ENCODE results near the gene ANKS1B. TPM values are rescaled to one million over a fixed set of nuclear protein-coding genes. Genes with fewer than 3 reads are reported as not detected.

The ANKS1B gene
- total and polyA plus RNA-seq, 11 donors = 0.62 to 5.8 (median 1.8) TPM

GRCh38 chr12:99879439-99879838, 105.3 kb downstream of the ANKS1B start:
- Histone ChIP-seq H3K27me3 (no peaks in the 10 kb centered on the region), H3K4me3 (no peak overlapping the region), H3K9me3 (no peaks in the 10 kb centered on the region), H3K4me1 (no peaks in the 10 kb centered on the region), H3K27ac (no peak overlapping the region), H3K36me3 (no peaks in the 10 kb centered on the region)
- intact Hi-C loops (cut with DNase I) = no loop called here
- TF ChIP-seq CTCF (IDR thresholded peaks at IDR 0.05) = no peak
- no peak for TF ChIP-seq POLR2A (IDR thresholded peaks at IDR 0.05)
- ATAC-seq (no peak), DNase-seq (no peak)

- Histone ChIP-seq H3K27me3 (no peaks in the 10 kb centered on the region), H3K4me1 (no peaks in the 10 kb centered on the region), H3K9me3 (peaks cover 0 to 11% (median 0%) of the 10 kb centered on the region in 12 donors), H3K27ac (no peak overlapping the region), H3K36me3 (no peaks in the 10 kb centered on the region), H3K4me3 (no peak overlapping the region)
- TF ChIP-seq CTCF (IDR thresholded peaks at IDR 0.05) (no peak), POLR2A (IDR thresholded peaks at IDR 0.05) (no peak)
- DNase-seq = no peak
- no peak for ATAC-seq
- intact Hi-C loops (cut with DNase I) = no loop called here
These were observed 109.7 kb downstream of the ANKS1B start for GRCh38 chr12:99875081-99875480.

GRCh38 chr12:99870085-99870484, 114.7 kb downstream of the ANKS1B start:
- no peak for DNase-seq
- Histone ChIP-seq H3K27me3 (no peaks in the 10 kb centered on the region), H3K4me3 (no peak overlapping the region), H3K36me3 (no peaks in the 10 kb centered on the region), H3K27ac (no peak overlapping the region), H3K9me3 (peaks cover 0 to 14% (median 0%) of the 10 kb centered on the region in 12 donors), H3K4me1 (no peaks in the 10 kb centered on the region)
- intact Hi-C loops (cut with DNase I) = no loop called here
- no peak for ATAC-seq
- WGBS, 4 donors = 92 to 94% (median 93%) methylated on average over 5 of the region's 5 CpGs
- TF ChIP-seq POLR2A (IDR thresholded peaks at IDR 0.05) = no peak
- TF ChIP-seq CTCF (IDR thresholded peaks at IDR 0.05) = no peak

- no peaks in the 10 kb centered on the region for H3K27me3 ChIP-seq
- TF ChIP-seq POLR2A (IDR thresholded peaks at IDR 0.05) = no peak
- no peak for TF ChIP-seq CTCF (IDR thresholded peaks at IDR 0.05)
- ATAC-seq (no peak), DNase-seq (no peak)
- H3K4me3 ChIP-seq = no peak overlapping the region
- WGBS, 4 donors = 65 to 74% (median 71%) methylated on average over 4 of the region's 4 CpGs
- no peaks in the 10 kb centered on the region for H3K4me1 ChIP-seq
- H3K27ac ChIP-seq = no peak overlapping the region
- peaks cover 0 to 11% (median 0%) of the 10 kb centered on the region in 12 donors for H3K9me3 ChIP-seq
- intact Hi-C loops (cut with DNase I) = no loop called here
- H3K36me3 ChIP-seq = no peaks in the 10 kb centered on the region
These were observed 123.0 kb downstream of the ANKS1B start for GRCh38 chr12:99861731-99862130.
